Fibroblast of the aortic adventitia (primary cell): ENCODE measurements around the gene RXRA. TPM values are rescaled to one million over a fixed set of nuclear protein-coding genes. Genes with fewer than 3 reads are reported as not detected.

Experiments used
- DNase-seq: peaks from one replicate; pipeline ENCODE4 v3.0.0-alpha.2; 2010; ENCODE audit warnings: low read depth
- H3K4me3 ChIP-seq: 2 replicates; pipeline ENCODE4 v1.5.1; 2011; ENCODE audit warnings: low read depth, mild to moderate bottlenecking, control low read depth, low read length, moderate library complexity
- CTCF ChIP-seq: IDR thresholded peaks from 2 replicates; pipeline ENCODE4 v1.5.1; 2011; ENCODE audit warnings: mild to moderate bottlenecking, low read length, control low read depth, inconsistent platforms; ENCODE audit not compliant: insufficient read depth
- total RNA-seq: library from RNA; depleted of rRNA; stranded (reverse); fragments of >200 nt; gene quantifications from 2 replicates; pipeline ENCODE4 v1.2.3, GENCODE V29; 2012; ENCODE audit warnings: low replicate concordance

The RXRA gene
- total RNA-seq, 1 donor = 20.9 TPM

GRCh38 chr9:134440636-134441226, 114.5 kb downstream of the RXRA start:
- no peak for DNase-seq
- no peak for TF ChIP-seq CTCF
- H3K4me3 ChIP-seq = no peak overlapping the region

GRCh38 chr9:134441227-134442084, 115.2 kb downstream of the RXRA start:
- no peak for TF ChIP-seq CTCF
- no peak for DNase-seq

GRCh38 chr9:134442085-134442474, 115.8 kb downstream of the RXRA start:
- no peak overlapping the region for H3K4me3 ChIP-seq
- TF ChIP-seq CTCF = no peak
- no peak for DNase-seq

More at GRCh38 chr9:134441227-134442084, 115.2 kb downstream of the RXRA start:
- no peak overlapping the region for H3K4me3 ChIP-seq

- no peak overlapping the region for H3K4me3 ChIP-seq
- no peak for TF ChIP-seq CTCF
- DNase-seq = peak; percentile 41
These were observed 116.4 kb downstream of the RXRA start for GRCh38 chr9:134442486-134443173.

GRCh38 chr9:134443174-134444037, 117.2 kb downstream of the RXRA start:
- peak; percentile 97 for TF ChIP-seq CTCF
- DNase-seq = peak; percentile 91
- no peak overlapping the region for H3K4me3 ChIP-seq

GRCh38 chr9:134444038-134444315, 117.7 kb downstream of the RXRA start:
- TF ChIP-seq CTCF = no peak
- DNase-seq = no peak
- H3K4me3 ChIP-seq = no peak overlapping the region
